NCI-H510A (cell line): ENCODE results near the gene MYBL2.

Experiments used
- DNase-seq: peaks from one replicate; lab custom pipeline; 2025; lab: John Stamatoyannopoulos, UW

MYBL2 gene

GRCh38 chr20:43723186-43723585 is 56.3 kb downstream of the MYBL2 start:
- DNase-seq, result no peak

GRCh38 chr20:43723735-43724134 is 56.8 kb downstream of the MYBL2 start:
- no peak for DNase-seq

GRCh38 chr20:43724383-43724782 is 57.5 kb downstream of the MYBL2 start:
- no peak for DNase-seq

- no peak for DNase-seq
Observed at GRCh38 chr20:43725666-43726065, 58.8 kb downstream of the MYBL2 start.

GRCh38 chr20:43726333-43726732 is 59.4 kb downstream of the MYBL2 start:
- DNase-seq, result no peak

- DNase-seq, result no peak
Observed at GRCh38 chr20:43726811-43727338, 60.0 kb downstream of the MYBL2 start, which contains the start of gene GTSF1L. TSS of gene GTSF1L (minus strand) at chr20:43727002. CDS start at chr20:43726694, 308 bp downstream.

- DNase-seq, result no peak
Observed at GRCh38 chr20:43727980-43728590, 61.2 kb downstream of the MYBL2 start.

GRCh38 chr20:43728686-43729255 is 61.9 kb downstream of the MYBL2 start:
- DNase-seq, result no peak

GRCh38 chr20:43731469-43731868 is 64.6 kb downstream of the MYBL2 start:
- no peak for DNase-seq

- DNase-seq, result no peak
Observed at GRCh38 chr20:43731927-43732326, 65.0 kb downstream of the MYBL2 start.

- DNase-seq, result no peak
Observed at GRCh38 chr20:43736588-43737158, 69.8 kb downstream of the MYBL2 start.

GRCh38 chr20:43737925-43738324 is 71.0 kb downstream of the MYBL2 start:
- no peak for DNase-seq

- DNase-seq, result no peak
Observed at GRCh38 chr20:43739148-43739749, 72.3 kb downstream of the MYBL2 start.

- no peak for DNase-seq
Observed at GRCh38 chr20:43740642-43741041, 73.7 kb downstream of the MYBL2 start.

GRCh38 chr20:43744151-43744611 is 77.3 kb downstream of the MYBL2 start:
- DNase-seq, result peak; percentile 69

GRCh38 chr20:43744966-43745730 is 78.2 kb downstream of the MYBL2 start:
- DNase-seq, result no peak

- no peak for DNase-seq
Observed at GRCh38 chr20:43746344-43747137, 79.6 kb downstream of the MYBL2 start.

- no peak for DNase-seq
Observed at GRCh38 chr20:43748274-43748673, 81.4 kb downstream of the MYBL2 start.

GRCh38 chr20:43749734-43750294 is 82.9 kb downstream of the MYBL2 start:
- no peak for DNase-seq

- no peak for DNase-seq
Observed at GRCh38 chr20:43750774-43751166, 83.9 kb downstream of the MYBL2 start.
